ENCODE results near the gene RCCD1. TPM values are rescaled to one million over a fixed set of nuclear protein-coding genes. Genes with fewer than 3 reads are reported as not detected.

The RCCD1 gene
- total and polyA plus RNA-seq, 9 of the 15 experiments (the other 6 are each of a cell fraction or from before 2014, with no cell fraction given) = 11.1 to 51.4 (median 24.7) TPM

DNA sequence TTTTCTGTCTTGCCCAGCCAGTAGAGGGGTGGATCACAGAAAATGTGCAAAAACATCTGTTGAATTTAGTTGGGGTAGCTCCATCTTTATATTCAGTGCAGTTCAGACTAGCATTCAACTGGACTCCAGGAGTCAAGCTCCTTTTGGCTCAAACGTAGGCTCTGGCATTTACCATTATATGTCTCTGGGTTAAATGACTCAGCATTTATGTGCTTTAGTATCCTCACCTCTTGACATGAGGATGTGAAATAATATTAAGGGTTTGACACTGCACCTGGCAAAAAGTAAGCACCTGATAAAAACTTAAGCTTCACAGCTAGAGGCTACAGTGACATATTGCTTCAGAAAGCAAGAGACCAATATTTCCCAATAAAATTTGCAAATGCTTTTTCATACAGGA is 24.9 kb downstream of the RCCD1 start:
- intact Hi-C loops (cut with micrococcal nuclease) (no loop called here), in situ Hi-C loops (cut with MboI) (no loop called here)
- TF ChIP-seq, protein P1, sequence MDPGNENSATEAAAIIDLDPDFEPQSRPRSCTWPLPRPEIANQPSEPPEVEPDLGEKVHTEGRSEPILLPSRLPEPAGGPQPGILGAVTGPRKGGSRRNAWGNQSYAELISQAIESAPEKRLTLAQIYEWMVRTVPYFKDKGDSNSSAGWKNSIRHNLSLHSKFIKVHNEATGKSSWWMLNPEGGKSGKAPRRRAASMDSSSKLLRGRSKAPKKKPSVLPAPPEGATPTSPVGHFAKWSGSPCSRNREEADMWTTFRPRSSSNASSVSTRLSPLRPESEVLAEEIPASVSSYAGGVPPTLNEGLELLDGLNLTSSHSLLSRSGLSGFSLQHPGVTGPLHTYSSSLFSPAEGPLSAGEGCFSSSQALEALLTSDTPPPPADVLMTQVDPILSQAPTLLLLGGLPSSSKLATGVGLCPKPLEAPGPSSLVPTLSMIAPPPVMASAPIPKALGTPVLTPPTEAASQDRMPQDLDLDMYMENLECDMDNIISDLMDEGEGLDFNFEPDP (CRISPR knock-in tag; IDR thresholded peaks at IDR 0.05) = no peak
- TF ChIP-seq TCF3 (CRISPR knock-in tag; IDR thresholded peaks at IDR 0.05) (no peak), BACH1 (tag; IDR thresholded peaks at IDR 0.05) (peak; percentile 60; the same call in 1 of the 2 replicates), ZNF347 (CRISPR knock-in tag; IDR thresholded peaks at IDR 0.05; ENCODE audit: low read depth) (no peak), ZNF316 (IDR thresholded peaks at IDR 0.05) (peak; percentile 87), C11orf30 (IDR thresholded peaks at IDR 0.05; ENCODE audit: low read depth) (peak; percentile 74), ZC3H4 (CRISPR knock-in tag; IDR thresholded peaks at IDR 0.05; ENCODE audit: borderline replicate concordance) (no peak), MAFK (IDR thresholded peaks at IDR 0.05; ENCODE audit: low read length) (peak; percentile 74; the same call in 1 of the 2 replicates), YY1 (IDR thresholded peaks at IDR 0.05; ENCODE audit: borderline replicate concordance in 1 of 3, control insufficient read depth in 1 of 3, extremely low read depth in 1 of 3, insufficient read depth in 3 of 3, insufficient read length in 1 of 3, insufficient replicate concordance in 2 of 3, low read depth in 1 of 3, low read length in 2 of 3) (no peak), PHB (CRISPR knock-in tag; IDR thresholded peaks at IDR 0.05) (no peak), MAFF (IDR thresholded peaks at IDR 0.05; ENCODE audit: low read length) (peak; percentile 85), NFE2 (IDR thresholded peaks at IDR 0.05; ENCODE audit: low read depth) (peak; percentile 83)
- TF ChIP-seq, protein P2, sequence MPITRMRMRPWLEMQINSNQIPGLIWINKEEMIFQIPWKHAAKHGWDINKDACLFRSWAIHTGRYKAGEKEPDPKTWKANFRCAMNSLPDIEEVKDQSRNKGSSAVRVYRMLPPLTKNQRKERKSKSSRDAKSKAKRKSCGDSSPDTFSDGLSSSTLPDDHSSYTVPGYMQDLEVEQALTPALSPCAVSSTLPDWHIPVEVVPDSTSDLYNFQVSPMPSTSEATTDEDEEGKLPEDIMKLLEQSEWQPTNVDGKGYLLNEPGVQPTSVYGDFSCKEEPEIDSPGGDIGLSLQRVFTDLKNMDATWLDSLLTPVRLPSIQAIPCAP (CRISPR knock-in tag; IDR thresholded peaks at IDR 0.05; ENCODE audit: borderline replicate concordance) = no peak
- TF ChIP-seq, protein P3, sequence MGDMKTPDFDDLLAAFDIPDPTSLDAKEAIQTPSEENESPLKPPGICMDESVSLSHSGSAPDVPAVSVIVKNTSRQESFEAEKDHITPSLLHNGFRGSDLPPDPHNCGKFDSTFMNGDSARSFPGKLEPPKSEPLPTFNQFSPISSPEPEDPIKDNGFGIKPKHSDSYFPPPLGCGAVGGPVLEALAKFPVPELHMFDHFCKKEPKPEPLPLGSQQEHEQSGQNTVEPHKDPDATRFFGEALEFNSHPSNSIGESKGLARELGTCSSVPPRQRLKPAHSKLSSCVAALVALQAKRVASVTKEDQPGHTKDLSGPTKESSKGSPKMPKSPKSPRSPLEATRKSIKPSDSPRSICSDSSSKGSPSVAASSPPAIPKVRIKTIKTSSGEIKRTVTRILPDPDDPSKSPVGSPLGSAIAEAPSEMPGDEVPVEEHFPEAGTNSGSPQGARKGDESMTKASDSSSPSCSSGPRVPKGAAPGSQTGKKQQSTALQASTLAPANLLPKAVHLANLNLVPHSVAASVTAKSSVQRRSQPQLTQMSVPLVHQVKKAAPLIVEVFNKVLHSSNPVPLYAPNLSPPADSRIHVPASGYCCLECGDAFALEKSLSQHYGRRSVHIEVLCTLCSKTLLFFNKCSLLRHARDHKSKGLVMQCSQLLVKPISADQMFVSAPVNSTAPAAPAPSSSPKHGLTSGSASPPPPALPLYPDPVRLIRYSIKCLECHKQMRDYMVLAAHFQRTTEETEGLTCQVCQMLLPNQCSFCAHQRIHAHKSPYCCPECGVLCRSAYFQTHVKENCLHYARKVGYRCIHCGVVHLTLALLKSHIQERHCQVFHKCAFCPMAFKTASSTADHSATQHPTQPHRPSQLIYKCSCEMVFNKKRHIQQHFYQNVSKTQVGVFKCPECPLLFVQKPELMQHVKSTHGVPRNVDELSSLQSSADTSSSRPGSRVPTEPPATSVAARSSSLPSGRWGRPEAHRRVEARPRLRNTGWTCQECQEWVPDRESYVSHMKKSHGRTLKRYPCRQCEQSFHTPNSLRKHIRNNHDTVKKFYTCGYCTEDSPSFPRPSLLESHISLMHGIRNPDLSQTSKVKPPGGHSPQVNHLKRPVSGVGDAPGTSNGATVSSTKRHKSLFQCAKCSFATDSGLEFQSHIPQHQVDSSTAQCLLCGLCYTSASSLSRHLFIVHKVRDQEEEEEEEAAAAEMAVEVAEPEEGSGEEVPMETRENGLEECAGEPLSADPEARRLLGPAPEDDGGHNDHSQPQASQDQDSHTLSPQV (IDR thresholded peaks at IDR 0.05) = 0 out of 2 replicates have a peak, but pooled peaks have one; percentile 48
- TF ChIP-seq, protein P4, sequence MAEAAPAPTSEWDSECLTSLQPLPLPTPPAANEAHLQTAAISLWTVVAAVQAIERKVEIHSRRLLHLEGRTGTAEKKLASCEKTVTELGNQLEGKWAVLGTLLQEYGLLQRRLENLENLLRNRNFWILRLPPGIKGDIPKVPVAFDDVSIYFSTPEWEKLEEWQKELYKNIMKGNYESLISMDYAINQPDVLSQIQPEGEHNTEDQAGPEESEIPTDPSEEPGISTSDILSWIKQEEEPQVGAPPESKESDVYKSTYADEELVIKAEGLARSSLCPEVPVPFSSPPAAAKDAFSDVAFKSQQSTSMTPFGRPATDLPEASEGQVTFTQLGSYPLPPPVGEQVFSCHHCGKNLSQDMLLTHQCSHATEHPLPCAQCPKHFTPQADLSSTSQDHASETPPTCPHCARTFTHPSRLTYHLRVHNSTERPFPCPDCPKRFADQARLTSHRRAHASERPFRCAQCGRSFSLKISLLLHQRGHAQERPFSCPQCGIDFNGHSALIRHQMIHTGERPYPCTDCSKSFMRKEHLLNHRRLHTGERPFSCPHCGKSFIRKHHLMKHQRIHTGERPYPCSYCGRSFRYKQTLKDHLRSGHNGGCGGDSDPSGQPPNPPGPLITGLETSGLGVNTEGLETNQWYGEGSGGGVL (CRISPR knock-in tag; IDR thresholded peaks at IDR 0.05) = no peak

More for the DNA sequence above, 24.9 kb downstream of the RCCD1 start:
- Histone ChIP-seq H3K4me3 (no peak overlapping the region), H4K20me1 (replicated peaks; ENCODE audit: control insufficient read depth, insufficient read depth, low read length) (no peaks in the 10 kb centered on the region), H3K4me1 (replicated peaks in 1 of 2; ENCODE audit: control insufficient read depth in 2 of 2, insufficient read depth in 2 of 2, low read length in 2 of 2) (no peaks in the 10 kb centered on the region), H3K9ac (ENCODE audit: insufficient read depth in 1 of 2, low read depth in 2 of 2, low read length in 2 of 2) (no peak overlapping the region), H3K36me3 (ENCODE audit: control insufficient read depth, insufficient read depth, low read length) (peaks cover 97% of the 10 kb centered on the region), H3K27me3 (ENCODE audit: control insufficient read depth in 2 of 2, insufficient read depth in 2 of 2, low read length in 2 of 2) (no peaks in the 10 kb centered on the region), H2AFZ (ENCODE audit: low read depth, low read length) (no peak overlapping the region), H3K27ac (ENCODE audit: extremely low read depth, low read depth, low read length) (peak overlapping the region; percentile 47; the same call in 2 of the 3 replicates), H3K9me3 (replicated peaks; ENCODE audit: control insufficient read depth, insufficient read depth, low read depth, low read length) (no peaks in the 10 kb centered on the region), H3K79me2 (ENCODE audit: control insufficient read depth, insufficient read depth, low read length) (peaks cover 21% of the 10 kb centered on the region), H3K4me2 (ENCODE audit: insufficient read depth, low read length) (no peak overlapping the region), H3K9me1 (ENCODE audit: control insufficient read depth, insufficient read depth, low read length) (no peaks in the 10 kb centered on the region)
- FAIRE-seq (no peak), DNase-seq (ENCODE audit: extremely low read depth in 1 of 4, low spot score in 3 of 4) (no peak), ATAC-seq (peak; percentile 40; the same call in 1 of the 3 replicates)
- WGBS (ENCODE audit: insufficient coverage, low coverage, missing lambda C conversion rate) = 46% methylated on average over 1 of the region's 1 CpG
- CTCF ChIA-PET (ENCODE audit: low intra/inter-chr PET ratio) = no interaction called here
- BruUV-seq (replicated peaks) = no TSS peak
- POLR2A ChIA-PET = interaction anchor here (0.6 to 8.7 kb wide), 12 partner anchors 8 to 190 kb away, joined by 3 to 65 read pairs (median 4); partner anchors contain the start of gene RCCD1

All from K562 (cell line).